ENCODE measurements around the gene AUTS2.

AUTS2 gene

GRCh38 chr7:70829221-70830059 is 1231.2 kb downstream of the AUTS2 start:
- no peaks in the 10 kb centered on the region for H3K9me3 Mint-ChIP-seq
- H3K27ac Mint-ChIP-seq: no peak overlapping the region
- peak; percentile 32 for DNase-seq (ENCODE audit: low spot score)
- H3K36me3 Mint-ChIP-seq (ENCODE audit: low read depth): no peaks in the 10 kb centered on the region
- H3K4me3 Mint-ChIP-seq: no peak overlapping the region
- H3K4me1 Mint-ChIP-seq (ENCODE audit: low read depth): peaks cover 3% of the 10 kb centered on the region
- H3K27me3 Mint-ChIP-seq (ENCODE audit: low read depth): no peaks in the 10 kb centered on the region

- Mint-ChIP-seq H3K27ac (no peak overlapping the region), H3K4me1 (ENCODE audit: low read depth) (peaks cover 3% of the 10 kb centered on the region), H3K4me3 (no peak overlapping the region), H3K36me3 (ENCODE audit: low read depth) (no peaks in the 10 kb centered on the region), H3K9me3 (no peaks in the 10 kb centered on the region), H3K27me3 (ENCODE audit: low read depth) (no peaks in the 10 kb centered on the region)
- DNase-seq (ENCODE audit: low spot score): no peak
Measured at GRCh38 chr7:70830060-70830395, 1231.8 kb downstream of the AUTS2 start.

- no peak overlapping the region for H3K27ac Mint-ChIP-seq
- no peaks in the 10 kb centered on the region for H3K36me3 Mint-ChIP-seq (ENCODE audit: low read depth)
- no peak for DNase-seq (ENCODE audit: low spot score)
- no peaks in the 10 kb centered on the region for H3K9me3 Mint-ChIP-seq
- H3K4me1 Mint-ChIP-seq (ENCODE audit: low read depth): peaks cover 3% of the 10 kb centered on the region
- H3K27me3 Mint-ChIP-seq (ENCODE audit: low read depth): no peaks in the 10 kb centered on the region
- H3K4me3 Mint-ChIP-seq: no peak overlapping the region
Measured at GRCh38 chr7:70830426-70830825, 1232.2 kb downstream of the AUTS2 start.

GRCh38 chr7:70833726-70834125 is 1235.5 kb downstream of the AUTS2 start:
- peaks cover 3% of the 10 kb centered on the region for H3K4me1 Mint-ChIP-seq (ENCODE audit: low read depth)
- peaks cover 6% of the 10 kb centered on the region for H3K9me3 Mint-ChIP-seq
- H3K4me3 Mint-ChIP-seq: no peak overlapping the region
- no peak overlapping the region for H3K27ac Mint-ChIP-seq
- no peak for DNase-seq (ENCODE audit: low spot score)
- H3K27me3 Mint-ChIP-seq (ENCODE audit: low read depth): no peaks in the 10 kb centered on the region
- no peaks in the 10 kb centered on the region for H3K36me3 Mint-ChIP-seq (ENCODE audit: low read depth)

- Mint-ChIP-seq H3K27ac (no peak overlapping the region), H3K36me3 (ENCODE audit: low read depth) (no peaks in the 10 kb centered on the region), H3K4me3 (no peak overlapping the region), H3K9me3 (peaks cover 8% of the 10 kb centered on the region), H3K27me3 (ENCODE audit: low read depth) (no peaks in the 10 kb centered on the region), H3K4me1 (ENCODE audit: low read depth) (peaks cover 1% of the 10 kb centered on the region)
- DNase-seq (ENCODE audit: low spot score): no peak
Measured at GRCh38 chr7:70834424-70834823, 1236.1 kb downstream of the AUTS2 start.

GRCh38 chr7:70835658-70836057 is 1237.4 kb downstream of the AUTS2 start:
- no peak for DNase-seq (ENCODE audit: low spot score)
- Mint-ChIP-seq H3K36me3 (ENCODE audit: low read depth) (no peaks in the 10 kb centered on the region), H3K9me3 (peaks cover 10% of the 10 kb centered on the region), H3K4me1 (ENCODE audit: low read depth) (no peaks in the 10 kb centered on the region), H3K27ac (no peak overlapping the region), H3K4me3 (no peak overlapping the region), H3K27me3 (ENCODE audit: low read depth) (no peaks in the 10 kb centered on the region)

- H3K9me3 Mint-ChIP-seq: peaks cover 10% of the 10 kb centered on the region
- no peak overlapping the region for H3K4me3 Mint-ChIP-seq
- H3K36me3 Mint-ChIP-seq (ENCODE audit: low read depth): no peaks in the 10 kb centered on the region
- H3K4me1 Mint-ChIP-seq (ENCODE audit: low read depth): no peaks in the 10 kb centered on the region
- H3K27ac Mint-ChIP-seq: no peak overlapping the region
- DNase-seq (ENCODE audit: low spot score): no peak
- H3K27me3 Mint-ChIP-seq (ENCODE audit: low read depth): no peaks in the 10 kb centered on the region
Measured at GRCh38 chr7:70836279-70836678, 1238.0 kb downstream of the AUTS2 start.

GRCh38 chr7:70836946-70837345 is 1238.7 kb downstream of the AUTS2 start:
- H3K27me3 Mint-ChIP-seq (ENCODE audit: low read depth): no peaks in the 10 kb centered on the region

GRCh38 chr7:70837589-70837988 is 1239.3 kb downstream of the AUTS2 start:
- Mint-ChIP-seq H3K36me3 (ENCODE audit: low read depth) (no peaks in the 10 kb centered on the region), H3K27ac (no peak overlapping the region), H3K4me1 (ENCODE audit: low read depth) (no peaks in the 10 kb centered on the region), H3K4me3 (no peak overlapping the region), H3K27me3 (ENCODE audit: low read depth) (no peaks in the 10 kb centered on the region), H3K9me3 (peaks cover 13% of the 10 kb centered on the region)
- DNase-seq (ENCODE audit: low spot score): no peak

More at GRCh38 chr7:70836946-70837345, 1238.7 kb downstream of the AUTS2 start:
- no peak for DNase-seq (ENCODE audit: low spot score)
- H3K27ac Mint-ChIP-seq: no peak overlapping the region
- H3K9me3 Mint-ChIP-seq: peaks cover 10% of the 10 kb centered on the region
- H3K4me3 Mint-ChIP-seq: no peak overlapping the region
- H3K36me3 Mint-ChIP-seq (ENCODE audit: low read depth): no peaks in the 10 kb centered on the region
- H3K4me1 Mint-ChIP-seq (ENCODE audit: low read depth): no peaks in the 10 kb centered on the region

- DNase-seq (ENCODE audit: low spot score): no peak
- Mint-ChIP-seq H3K27ac (no peak overlapping the region), H3K4me3 (no peak overlapping the region), H3K4me1 (ENCODE audit: low read depth) (no peaks in the 10 kb centered on the region), H3K9me3 (peaks cover 16% of the 10 kb centered on the region), H3K36me3 (ENCODE audit: low read depth) (no peaks in the 10 kb centered on the region), H3K27me3 (ENCODE audit: low read depth) (no peaks in the 10 kb centered on the region)
Measured at GRCh38 chr7:70838292-70838907, 1240.1 kb downstream of the AUTS2 start.

Measured in T-helper 2 cell treated with Interferon-gamma antibody and Interleukin-4, amounts not matched to agents 5 μg/mL and 100 μg/mL, for 36 hours (primary cell).